Neuronal stem cell (in vitro differentiated cells): ENCODE data around the gene C1orf21.
A peak's percentile ranks its signal among the peaks of the same experiment; 100 is the strongest.

Experiments used
- DNase-seq: peaks from one replicate; pipeline ENCODE4 v3.0.0-alpha.2; 2013; ENCODE audit warnings: low spot score
- H2AFZ ChIP-seq: one replicate; pipeline ENCODE4 v1.6.1; 2013; ENCODE audit warnings: mild to moderate bottlenecking, low read length, inconsistent platforms
- H2AK5ac ChIP-seq: 2 replicates; pipeline ENCODE4 v1.6.1; 2013; ENCODE audit warnings: low read depth, mild to moderate bottlenecking, inconsistent platforms, low read length, moderate library complexity, mixed read lengths
- H2BK120ac ChIP-seq: 2 replicates; pipeline ENCODE4 v1.6.1; 2013; ENCODE audit warnings: low read depth, mild to moderate bottlenecking, inconsistent platforms, low read length, moderate library complexity, mixed read lengths
- H2BK12ac ChIP-seq: one replicate; pipeline ENCODE4 v1.6.1; 2013; ENCODE audit warnings: low read length, inconsistent platforms
- H2BK15ac ChIP-seq: 2 replicates; pipeline ENCODE4 v1.6.1; 2013; ENCODE audit warnings: mild to moderate bottlenecking, low read length, inconsistent platforms, mixed read lengths
- H2BK5ac ChIP-seq: one replicate; pipeline ENCODE4 v1.6.1; 2013; ENCODE audit warnings: inconsistent platforms, mild to moderate bottlenecking, low read length, moderate library complexity
- H3K14ac ChIP-seq: one replicate; pipeline ENCODE4 v1.6.1; 2013; ENCODE audit warnings: low read length, inconsistent platforms
- H3K18ac ChIP-seq: 2 replicates; pipeline ENCODE4 v1.6.1; 2013; ENCODE audit warnings: low read length, inconsistent platforms
- H3K23ac ChIP-seq: 2 replicates; pipeline ENCODE4 v1.6.1; 2013; ENCODE audit warnings: low read depth, mild to moderate bottlenecking, mixed read lengths, low read length, inconsistent platforms; ENCODE audit not compliant: poor library complexity
- H3K27ac ChIP-seq: replicated peaks from 3 replicates; pipeline ENCODE4 v1.5.1; 2013; ENCODE audit warnings: low read length, inconsistent platforms
- H3K27me3 ChIP-seq, 3 experiments: 2 replicates each; pipeline ENCODE4 v1.6.1; 2013; ENCODE audit warnings: low read length in 3 of 3, mild to moderate bottlenecking in 2 of 3, inconsistent platforms in 1 of 3, low read depth in 1 of 3, mixed read lengths in 1 of 3, moderate library complexity in 1 of 3; ENCODE audit not compliant: control insufficient read depth in 3 of 3, insufficient read depth in 3 of 3
- H3K36me3 ChIP-seq, 2 donors: replicated peaks in 1 of 2; 2 replicates each; pipeline ENCODE4 v1.6.1; 2013; ENCODE audit warnings: low read length in 2 of 2; ENCODE audit not compliant: control insufficient read depth in 2 of 2, insufficient read depth in 2 of 2
- H3K4ac ChIP-seq: 2 replicates; pipeline ENCODE4 v1.6.1; 2013; ENCODE audit warnings: inconsistent platforms, mild to moderate bottlenecking, low read length, moderate library complexity
- H3K4me1 ChIP-seq, 2 donors: 1 replicate in 1 of 2; 2 replicates in 1 of 2; pipeline ENCODE4 v1.6.1; 2013; ENCODE audit warnings: low read length in 2 of 2, low read depth in 1 of 2; ENCODE audit not compliant: control insufficient read depth in 2 of 2, insufficient read depth in 1 of 2
- H3K4me2 ChIP-seq: one replicate; pipeline ENCODE4 v1.6.1; 2013; ENCODE audit warnings: mild to moderate bottlenecking, low read length, inconsistent platforms; ENCODE audit not compliant: insufficient read depth, poor library complexity, severe bottlenecking
- H3K4me3 ChIP-seq, 2 donors: 2 replicates each; pipeline ENCODE4 v1.5.1; 2013; ENCODE audit warnings: low read length in 2 of 2, mild to moderate bottlenecking in 2 of 2, inconsistent platforms in 1 of 2, moderate library complexity in 1 of 2
- H3K79me1 ChIP-seq: one replicate; pipeline ENCODE4 v1.6.1; 2013; ENCODE audit warnings: low read depth, mild to moderate bottlenecking, inconsistent platforms, low read length, moderate library complexity
- H3K9ac ChIP-seq: one replicate; pipeline ENCODE4 v1.6.1; 2013; ENCODE audit warnings: mild to moderate bottlenecking, low read depth, low read length, inconsistent platforms; ENCODE audit not compliant: poor library complexity
- H3K9me3 ChIP-seq, 2 donors: replicated peaks in 1 of 2; 2 replicates each; pipeline versions ENCODE3 to v1.6.1; 2013; ENCODE audit warnings: low read length in 2 of 2, mild to moderate bottlenecking in 2 of 2, inconsistent platforms in 1 of 2, low read depth in 1 of 2, mixed read lengths in 1 of 2, moderate library complexity in 1 of 2; ENCODE audit not compliant: control insufficient read depth in 2 of 2, insufficient read depth in 1 of 2
- H4K8ac ChIP-seq: one replicate; pipeline ENCODE4 v1.6.1; 2013; ENCODE audit warnings: low read depth, mild to moderate bottlenecking, inconsistent platforms, low read length, moderate library complexity
- H4K91ac ChIP-seq: one replicate; pipeline ENCODE4 v1.6.1; 2013; ENCODE audit warnings: low read length, low read depth, mild to moderate bottlenecking, inconsistent platforms; ENCODE audit not compliant: poor library complexity
- WGBS, 2 donors: extraction: QIAGEN DNeasy Blood & Tissue Kit; methylation state at CpG; one replicate each; pipeline ENCODE4 v1.1.7; 2013; ENCODE audit warnings: missing lambda C conversion rate in 2 of 2, mixed read lengths in 1 of 2; ENCODE audit not compliant: insufficient read length in 2 of 2, insufficient replicate concordance in 1 of 2; ENCODE audit errors: extremely low coverage in 2 of 2; 5-methylcytosine and 5-hydroxymethylcytosine counted together

The C1orf21 gene

GRCh38 chr1:184630679-184631060, 243.8 kb downstream of the C1orf21 start:
- Histone ChIP-seq H2BK12ac (no peak overlapping the region), H3K23ac (no peak overlapping the region), H2AFZ (no peak overlapping the region), H3K4me3 (no peak overlapping the region), H3K4me2 (no peak overlapping the region), H3K27me3 (no peaks in the 10 kb centered on the region), H3K9me3 (no peaks in the 10 kb centered on the region), H2BK15ac (no peak overlapping the region), H3K4me1 (peaks cover 0 to 11% of the 10 kb centered on the region in 2 donors), H3K4ac (no peak overlapping the region), H4K8ac (no peak overlapping the region), H3K18ac (no peak overlapping the region), H2BK5ac (no peak overlapping the region), H2AK5ac (no peak overlapping the region), H3K14ac (no peak overlapping the region), H3K9ac (no peak overlapping the region), H3K79me1 (no peaks in the 10 kb centered on the region), H3K27ac (no peak overlapping the region), H4K91ac (no peak overlapping the region), H2BK120ac (no peak overlapping the region), H3K36me3 (peaks cover 0 to 3% of the 10 kb centered on the region in 2 donors)
- no CpG with 5 or more reads among the region's 5 CpGs for WGBS, 2 donors
- no peak for DNase-seq

DNA sequence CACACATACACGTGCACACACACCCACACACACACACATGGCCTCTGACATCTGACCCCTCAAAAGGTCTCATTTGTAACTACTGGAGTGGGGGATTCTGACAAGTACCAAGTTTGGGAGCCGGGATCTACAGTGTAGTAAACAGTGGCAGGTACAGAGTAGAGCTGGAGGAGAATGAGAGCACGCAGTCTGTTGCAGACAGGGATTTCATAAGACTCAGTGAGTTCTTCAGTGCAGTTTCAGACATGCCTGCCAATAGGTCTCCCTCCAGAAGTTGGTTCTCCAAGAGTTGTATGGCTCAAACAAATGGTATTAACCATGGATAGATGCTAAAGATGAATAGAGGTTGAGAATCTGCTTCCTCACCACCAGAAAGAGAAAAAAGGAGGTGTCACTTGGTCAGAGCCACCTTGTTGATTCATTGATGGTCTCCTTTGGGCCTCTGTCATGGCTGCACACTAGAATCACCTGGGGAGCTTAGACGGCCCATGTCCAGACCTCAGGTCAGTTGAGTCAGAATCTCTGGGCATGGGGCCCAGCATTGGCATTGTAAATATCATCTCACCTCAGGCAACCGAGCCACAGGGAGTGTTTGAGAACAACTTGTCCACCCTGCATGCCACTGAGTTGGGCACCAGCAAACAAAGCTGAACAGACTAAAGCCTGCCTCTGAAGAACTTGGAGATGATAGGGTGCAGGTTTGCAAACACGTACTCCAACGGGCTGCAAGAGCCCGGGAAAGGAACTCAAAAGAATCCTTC, 245.8 kb downstream of the C1orf21 start:
- Histone ChIP-seq H3K9ac (no peak overlapping the region), H3K27ac (no peak overlapping the region), H2BK120ac (no peak overlapping the region), H2AFZ (no peak overlapping the region), H3K4ac (no peak overlapping the region), H3K23ac (no peak overlapping the region), H3K27me3 (no peaks in the 10 kb centered on the region), H3K79me1 (no peaks in the 10 kb centered on the region), H4K8ac (no peak overlapping the region), H3K4me1 (peaks cover 3 to 18% of the 10 kb centered on the region in 2 donors), H2BK15ac (no peak overlapping the region), H2BK5ac (no peak overlapping the region), H3K36me3 (peaks cover 0 to 3% of the 10 kb centered on the region in 2 donors), H3K4me2 (no peak overlapping the region), H3K18ac (no peak overlapping the region), H2BK12ac (no peak overlapping the region), H2AK5ac (no peak overlapping the region), H3K4me3 (no peak overlapping the region), H4K91ac (no peak overlapping the region), H3K14ac (peak overlapping the region; percentile 10), H3K9me3 (peaks cover under 1 to 2% of the 10 kb centered on the region in 2 donors)
- WGBS, 2 donors: no CpG with 5 or more reads among the region's 8 CpGs
- DNase-seq: no peak

- Histone ChIP-seq H2BK120ac (no peak overlapping the region), H3K79me1 (no peaks in the 10 kb centered on the region), H3K4ac (no peak overlapping the region), H2BK12ac (no peak overlapping the region), H4K8ac (no peak overlapping the region), H3K27ac (no peak overlapping the region), H2AK5ac (no peak overlapping the region), H2BK15ac (no peak overlapping the region), H3K9me3 (peaks cover 2 to 5% of the 10 kb centered on the region in 2 donors), H3K4me3 (no peak overlapping the region), H3K23ac (no peak overlapping the region), H3K9ac (no peak overlapping the region), H3K36me3 (peaks cover 0 to 3% of the 10 kb centered on the region in 2 donors), H3K18ac (no peak overlapping the region), H3K27me3 (no peaks in the 10 kb centered on the region), H3K14ac (no peak overlapping the region), H2AFZ (no peak overlapping the region), H4K91ac (no peak overlapping the region), H3K4me1 (peaks cover 3 to 18% of the 10 kb centered on the region in 2 donors), H3K4me2 (no peak overlapping the region), H2BK5ac (no peak overlapping the region)
- no CpG with 5 or more reads among the region's 4 CpGs for WGBS, 2 donors
- no peak for DNase-seq
These were observed 247.0 kb downstream of the C1orf21 start for GRCh38 chr1:184633785-184634184.

- Histone ChIP-seq H2BK120ac (no peak overlapping the region), H3K9ac (no peak overlapping the region), H3K27ac (no peak overlapping the region), H3K79me1 (no peaks in the 10 kb centered on the region), H3K18ac (no peak overlapping the region), H3K4me2 (no peak overlapping the region), H3K4me1 (peaks cover 3 to 18% of the 10 kb centered on the region in 2 donors), H3K23ac (no peak overlapping the region), H2BK5ac (no peak overlapping the region), H2AK5ac (no peak overlapping the region), H2BK12ac (no peak overlapping the region), H4K91ac (no peak overlapping the region), H3K14ac (no peak overlapping the region), H2AFZ (no peak overlapping the region), H4K8ac (no peak overlapping the region), H2BK15ac (no peak overlapping the region), H3K36me3 (no peaks in the 10 kb centered on the region), H3K4me3 (no peak overlapping the region), H3K27me3 (no peaks in the 10 kb centered on the region), H3K4ac (no peak overlapping the region), H3K9me3 (peaks cover 4 to 5% of the 10 kb centered on the region in 2 donors)
- WGBS, 2 donors: no CpG with 5 or more reads among the region's 1 CpG
- no peak for DNase-seq
These were observed 247.5 kb downstream of the C1orf21 start for GRCh38 chr1:184634296-184634695.
